ENCODE data around the gene XRCC1.

XRCC1 gene

DNA sequence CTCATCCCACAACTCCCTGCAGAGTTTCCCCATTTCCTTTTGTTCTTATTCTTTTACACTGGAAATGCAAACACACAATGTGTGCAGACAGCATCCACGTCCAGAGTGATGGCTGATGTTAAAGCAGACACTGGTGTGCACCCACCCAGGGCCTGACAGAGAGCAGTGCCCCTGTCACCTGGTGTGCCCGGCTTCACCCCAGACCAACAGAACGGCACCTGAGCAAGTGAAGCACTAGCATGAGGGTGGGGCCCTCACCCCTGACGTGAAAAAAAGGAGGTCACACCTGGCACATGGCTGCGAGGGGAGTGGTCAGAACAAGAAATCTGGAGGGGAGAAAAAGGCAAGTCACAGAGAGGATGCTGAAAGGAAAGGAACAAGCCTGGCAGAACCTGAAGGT is 30.1 kb downstream of the XRCC1 start:
- Histone ChIP-seq H2AFZ (ENCODE audit: low read depth, low read length) (no peak overlapping the region), H3K4me3 (ENCODE audit: low read length) (no peak overlapping the region), H4K20me1 (ENCODE audit: insufficient read depth, low read length) (no peaks in the 10 kb centered on the region), H3K36me3 (replicated peaks; ENCODE audit: low read depth, low read length) (peaks cover 31% of the 10 kb centered on the region), H3K4me2 (ENCODE audit: low read length) (no peak overlapping the region), H3K27me3 (ENCODE audit: low read depth, low read length) (no peaks in the 10 kb centered on the region), H3K79me2 (ENCODE audit: low read length) (no peaks in the 10 kb centered on the region), H3K9me3 (ENCODE audit: insufficient read depth, low read length) (no peaks in the 10 kb centered on the region), H3K9ac (ENCODE audit: low read length) (no peak overlapping the region), H3K27ac (ENCODE audit: low read length) (no peak overlapping the region), H3K4me1 (ENCODE audit: low read length) (no peaks in the 10 kb centered on the region)
- TF ChIP-seq EZH2phosphoT487 (IDR thresholded peaks at IDR 0.05; ENCODE audit: low read depth): no peak
- TF ChIP-seq, protein P1, sequence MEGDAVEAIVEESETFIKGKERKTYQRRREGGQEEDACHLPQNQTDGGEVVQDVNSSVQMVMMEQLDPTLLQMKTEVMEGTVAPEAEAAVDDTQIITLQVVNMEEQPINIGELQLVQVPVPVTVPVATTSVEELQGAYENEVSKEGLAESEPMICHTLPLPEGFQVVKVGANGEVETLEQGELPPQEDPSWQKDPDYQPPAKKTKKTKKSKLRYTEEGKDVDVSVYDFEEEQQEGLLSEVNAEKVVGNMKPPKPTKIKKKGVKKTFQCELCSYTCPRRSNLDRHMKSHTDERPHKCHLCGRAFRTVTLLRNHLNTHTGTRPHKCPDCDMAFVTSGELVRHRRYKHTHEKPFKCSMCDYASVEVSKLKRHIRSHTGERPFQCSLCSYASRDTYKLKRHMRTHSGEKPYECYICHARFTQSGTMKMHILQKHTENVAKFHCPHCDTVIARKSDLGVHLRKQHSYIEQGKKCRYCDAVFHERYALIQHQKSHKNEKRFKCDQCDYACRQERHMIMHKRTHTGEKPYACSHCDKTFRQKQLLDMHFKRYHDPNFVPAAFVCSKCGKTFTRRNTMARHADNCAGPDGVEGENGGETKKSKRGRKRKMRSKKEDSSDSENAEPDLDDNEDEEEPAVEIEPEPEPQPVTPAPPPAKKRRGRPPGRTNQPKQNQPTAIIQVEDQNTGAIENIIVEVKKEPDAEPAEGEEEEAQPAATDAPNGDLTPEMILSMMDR (IDR thresholded peaks at IDR 0.05; ENCODE audit: low read depth, low read length): no peak

DNA sequence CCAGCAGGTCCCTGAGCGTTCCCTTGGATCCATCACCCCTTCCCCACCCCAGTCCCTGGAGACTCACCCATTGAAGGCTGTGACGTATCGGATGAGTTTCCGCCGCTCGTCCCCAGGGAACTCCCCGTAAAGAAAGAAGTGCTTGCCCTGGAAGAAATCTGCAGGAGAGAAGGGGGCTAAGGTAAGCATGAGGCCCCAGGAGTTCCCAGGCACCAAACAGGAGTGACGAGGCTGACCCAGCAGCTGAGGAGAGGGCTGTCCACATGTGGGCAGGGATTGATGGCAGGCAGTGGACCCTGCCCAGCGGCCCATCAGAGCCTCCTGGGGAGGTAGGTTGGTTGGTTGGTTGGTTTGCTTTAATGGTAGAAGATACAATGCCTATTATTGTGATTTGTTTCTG is 31.2 kb downstream of the XRCC1 start:
- Histone ChIP-seq H3K4me1 (ENCODE audit: low read length) (no peaks in the 10 kb centered on the region), H3K27me3 (ENCODE audit: low read depth, low read length) (no peaks in the 10 kb centered on the region), H3K4me2 (ENCODE audit: low read length) (no peak overlapping the region), H3K36me3 (replicated peaks; ENCODE audit: low read depth, low read length) (peaks cover 31% of the 10 kb centered on the region), H3K9ac (ENCODE audit: low read length) (no peak overlapping the region), H4K20me1 (ENCODE audit: insufficient read depth, low read length) (no peaks in the 10 kb centered on the region), H3K27ac (ENCODE audit: low read length) (no peak overlapping the region), H3K9me3 (ENCODE audit: insufficient read depth, low read length) (no peaks in the 10 kb centered on the region), H3K79me2 (ENCODE audit: low read length) (no peaks in the 10 kb centered on the region), H2AFZ (ENCODE audit: low read depth, low read length) (no peak overlapping the region), H3K4me3 (ENCODE audit: low read length) (no peak overlapping the region)
- no peak for TF ChIP-seq EZH2phosphoT487 (IDR thresholded peaks at IDR 0.05; ENCODE audit: low read depth)
- TF ChIP-seq, protein P1 (IDR thresholded peaks at IDR 0.05; ENCODE audit: low read depth, low read length): no peak

DNA sequence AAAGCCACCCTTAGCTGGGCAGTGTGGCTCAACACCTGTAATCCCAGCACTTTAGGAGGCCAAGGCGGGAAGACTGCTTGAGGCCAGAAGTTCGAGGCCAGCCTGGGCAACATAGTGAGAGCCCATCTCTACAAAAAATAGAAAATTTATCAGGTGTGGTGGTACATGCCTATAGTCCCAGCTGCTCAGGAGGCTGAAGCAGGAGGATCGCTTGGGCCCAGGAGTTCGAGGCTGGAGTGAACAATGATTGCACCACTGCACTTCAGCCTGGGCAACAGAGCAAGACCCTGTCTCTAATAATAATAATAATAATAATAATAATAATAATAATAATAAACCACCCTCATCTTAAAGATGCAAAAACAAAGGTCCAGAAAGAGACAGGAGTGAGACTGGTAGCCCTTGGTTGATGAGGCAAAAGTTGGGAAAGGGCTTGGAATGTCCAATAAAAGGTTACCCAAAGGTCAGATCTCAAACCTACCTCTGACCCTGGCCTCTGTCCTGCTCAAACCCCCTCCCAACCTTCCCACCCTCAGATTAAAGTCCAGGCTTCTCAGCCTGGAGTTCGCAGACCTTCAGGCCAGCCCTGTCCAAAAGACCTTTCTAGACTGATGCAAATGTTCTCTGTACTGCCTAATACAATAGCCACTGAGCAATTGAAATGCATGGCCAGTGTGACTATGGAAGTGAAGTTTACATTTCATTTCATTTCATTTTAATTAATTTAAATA is 33.2 kb downstream of the XRCC1 start:
- Histone ChIP-seq H3K27ac (ENCODE audit: low read length) (no peak overlapping the region), H2AFZ (ENCODE audit: low read depth, low read length) (no peak overlapping the region), H4K20me1 (ENCODE audit: insufficient read depth, low read length) (no peaks in the 10 kb centered on the region), H3K27me3 (ENCODE audit: low read depth, low read length) (no peaks in the 10 kb centered on the region), H3K4me1 (ENCODE audit: low read length) (no peaks in the 10 kb centered on the region), H3K9me3 (ENCODE audit: insufficient read depth, low read length) (no peaks in the 10 kb centered on the region), H3K79me2 (ENCODE audit: low read length) (no peaks in the 10 kb centered on the region), H3K9ac (ENCODE audit: low read length) (no peak overlapping the region), H3K4me2 (ENCODE audit: low read length) (no peak overlapping the region), H3K4me3 (ENCODE audit: low read length) (no peak overlapping the region), H3K36me3 (replicated peaks; ENCODE audit: low read depth, low read length) (peaks cover 39% of the 10 kb centered on the region)
- TF ChIP-seq, protein P1 (IDR thresholded peaks at IDR 0.05; ENCODE audit: low read depth, low read length): no peak
- TF ChIP-seq EZH2phosphoT487 (IDR thresholded peaks at IDR 0.05; ENCODE audit: low read depth): no peak

DNA sequence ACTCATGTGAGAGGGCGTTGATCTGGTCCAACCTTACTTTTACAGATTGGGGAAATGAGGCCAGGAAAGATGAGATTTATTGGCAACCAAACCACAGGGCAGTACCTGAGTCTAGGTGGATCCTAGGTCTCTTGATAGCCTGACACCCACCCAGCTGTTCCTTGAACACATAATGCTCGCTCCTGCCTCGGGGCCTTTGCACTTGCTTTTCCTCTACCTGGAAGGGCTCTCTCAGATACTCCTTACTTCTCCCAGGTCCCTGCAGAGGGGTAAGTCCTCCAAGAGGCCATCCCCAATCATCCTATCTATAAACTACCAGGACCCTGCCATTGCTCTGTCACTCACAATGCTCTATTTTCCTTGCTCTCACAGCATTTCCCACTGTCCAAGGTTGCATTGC is 34.9 kb downstream of the XRCC1 start:
- H2AFZ ChIP-seq (ENCODE audit: low read depth, low read length): no peak overlapping the region
- no peak overlapping the region for H3K4me2 ChIP-seq (ENCODE audit: low read length)
- no peak overlapping the region for H3K4me3 ChIP-seq (ENCODE audit: low read length)
- no peaks in the 10 kb centered on the region for H3K9me3 ChIP-seq (ENCODE audit: insufficient read depth, low read length)
- H4K20me1 ChIP-seq (ENCODE audit: insufficient read depth, low read length): no peaks in the 10 kb centered on the region
- TF ChIP-seq EZH2phosphoT487 (IDR thresholded peaks at IDR 0.05; ENCODE audit: low read depth): no peak
- TF ChIP-seq, protein P1 (IDR thresholded peaks at IDR 0.05; ENCODE audit: low read depth, low read length): no peak
- H3K27ac ChIP-seq (ENCODE audit: low read length): no peak overlapping the region
- no peak overlapping the region for H3K9ac ChIP-seq (ENCODE audit: low read length)
- H3K36me3 ChIP-seq (replicated peaks; ENCODE audit: low read depth, low read length): peaks cover 39% of the 10 kb centered on the region
- no peaks in the 10 kb centered on the region for H3K4me1 ChIP-seq (ENCODE audit: low read length)
- H3K79me2 ChIP-seq (ENCODE audit: low read length): no peaks in the 10 kb centered on the region
- H3K27me3 ChIP-seq (ENCODE audit: low read depth, low read length): no peaks in the 10 kb centered on the region
